Liver (tissue), 9 donors: ENCODE results near the gene GNG13. TPM values are rescaled to one million over a fixed set of nuclear protein-coding genes. Genes with fewer than 3 reads are reported as not detected.
"Not testable (repeated sequence)": the region's sequence is repeated elsewhere in the genome, so short reads cannot be mapped to it uniquely, and the experiment has no call there.

Experiments
- DNase-seq: peaks from one replicate; pipeline ENCODE4 v3.0.0-alpha.2; 2017; ENCODE audit warnings: low spot score
- H3K27ac ChIP-seq, 2 donors: one replicate each; pipeline ENCODE4 v1.7.0; 2013; ENCODE audit warnings: inconsistent platforms in 2 of 2, low read length in 2 of 2, control low read depth in 1 of 2, low read depth in 1 of 2, mild to moderate bottlenecking in 1 of 2
- H3K27me3 ChIP-seq, 4 donors: one replicate each; pipeline versions ENCODE4 v1.6.1 to v1.7.0; 2013; ENCODE audit warnings: low read length in 3 of 4, inconsistent platforms in 1 of 4, mild to moderate bottlenecking in 1 of 4, moderate library complexity in 1 of 4; ENCODE audit not compliant: control insufficient read depth in 4 of 4, insufficient read depth in 4 of 4
- H3K36me3 ChIP-seq, 4 donors: one replicate each; pipeline versions ENCODE4 v1.6.1 to v1.7.0; 2013; ENCODE audit warnings: low read length in 3 of 4, mild to moderate bottlenecking in 3 of 4, low read depth in 1 of 4, moderate library complexity in 1 of 4; ENCODE audit not compliant: control insufficient read depth in 4 of 4, insufficient read depth in 3 of 4
- H3K4me1 ChIP-seq, 4 donors: one replicate each; pipeline versions ENCODE4 v1.6.1 to v1.7.0; 2013; ENCODE audit warnings: low read length in 3 of 4, mild to moderate bottlenecking in 3 of 4, moderate library complexity in 1 of 4; ENCODE audit not compliant: control insufficient read depth in 4 of 4, insufficient read depth in 4 of 4
- H3K4me3 ChIP-seq, 3 donors: one replicate each; pipeline versions ENCODE4 v1.6.1 to v1.7.0; 2013; ENCODE audit warnings: low read length in 3 of 3, control low read depth in 1 of 3, low read depth in 1 of 3, mild to moderate bottlenecking in 1 of 3
- H3K9ac ChIP-seq, 2 donors: one replicate each; pipeline ENCODE4 v1.7.0; 2013; ENCODE audit warnings: low read length in 2 of 2, mild to moderate bottlenecking in 2 of 2, moderate library complexity in 2 of 2, control low read depth in 1 of 2, low read depth in 1 of 2
- H3K9me3 ChIP-seq, 4 donors: one replicate each; pipeline versions ENCODE4 v1.6.1 to v1.7.0; 2013; ENCODE audit warnings: low read length in 3 of 4; ENCODE audit not compliant: control insufficient read depth in 4 of 4
- ATF3 ChIP-seq: IDR thresholded peaks from 2 replicates; pipeline ENCODE4 v1.6.1; 2016; ENCODE audit warnings: antibody characterized with exemption
- CTCF ChIP-seq: fragments of 150-350 bp; IDR thresholded peaks from 2 replicates; pipeline ENCODE4 v1.5.1; 2017; ENCODE audit warnings: improper control_type of control experiment, low read depth, low read length; ENCODE audit not compliant: missing input control
- FOXA1 ChIP-seq: IDR thresholded peaks from 2 replicates; pipeline ENCODE4 v1.6.1; 2016; ENCODE audit warnings: antibody characterized with exemption
- FOXA2 ChIP-seq: IDR thresholded peaks from 2 replicates; pipeline ENCODE4 v1.6.1; 2016; ENCODE audit warnings: antibody characterized with exemption
- GABPA ChIP-seq, 2 donors: IDR thresholded peaks in 1 of 2; conservative IDR thresholded peaks in 1 of 2; 2 replicates each; pipeline ENCODE4 v1.6.1; 2016; ENCODE audit warnings: antibody characterized with exemption in 2 of 2, mild to moderate bottlenecking in 1 of 2, moderate library complexity in 1 of 2
- HNF4A ChIP-seq, 2 donors: conservative IDR thresholded peaks; 2 replicates each; pipeline ENCODE4 v1.6.1; 2016; ENCODE audit warnings: antibody characterized with exemption in 2 of 2, mild to moderate bottlenecking in 2 of 2
- HNF4G ChIP-seq: IDR thresholded peaks from 2 replicates; pipeline ENCODE4 v1.6.1; 2016; ENCODE audit warnings: antibody characterized with exemption
- JUND ChIP-seq, 2 donors: IDR thresholded peaks; 2 replicates each; pipeline ENCODE4 v1.6.1; 2016; ENCODE audit warnings: antibody characterized with exemption in 2 of 2
- MAX ChIP-seq: IDR thresholded peaks from 2 replicates; pipeline ENCODE4 v1.6.1; 2016; ENCODE audit warnings: antibody characterized with exemption
- NR2F2 ChIP-seq: IDR thresholded peaks from 2 replicates; pipeline ENCODE4 v1.6.1; 2016; ENCODE audit warnings: antibody characterized with exemption
- RAD21 ChIP-seq, 2 donors: IDR thresholded peaks; 2 replicates each; pipeline ENCODE4 v1.6.1; 2016; ENCODE audit warnings: antibody characterized with exemption in 2 of 2, mild to moderate bottlenecking in 2 of 2
- REST ChIP-seq: IDR thresholded peaks from 2 replicates; pipeline ENCODE4 v1.6.1; 2016; ENCODE audit warnings: antibody characterized with exemption, mild to moderate bottlenecking
- RXRA ChIP-seq, 2 donors: IDR thresholded peaks; 2 replicates each; pipeline ENCODE4 v1.6.1; 2017 to 2018; ENCODE audit warnings: antibody characterized with exemption in 2 of 2, mild to moderate bottlenecking in 1 of 2
- TAF1 ChIP-seq: conservative IDR thresholded peaks from 2 replicates; pipeline ENCODE4 v1.6.1; 2016; ENCODE audit warnings: antibody characterized with exemption, mild to moderate bottlenecking
- YY1 ChIP-seq: IDR thresholded peaks from 2 replicates; pipeline ENCODE4 v1.6.1; 2016; ENCODE audit warnings: antibody characterized with exemption, mild to moderate bottlenecking
- ZBTB33 ChIP-seq: IDR thresholded peaks from 2 replicates; pipeline ENCODE4 v1.6.1; 2016; ENCODE audit warnings: antibody characterized with exemption
- WGBS: extraction: QIAGEN DNeasy Blood & Tissue Kit; methylation state at CpG from one replicate; pipeline ENCODE4 v1.1.7; 2013; 5-methylcytosine and 5-hydroxymethylcytosine counted together
- polyA plus RNA-seq, 2 donors: library from polyadenylated mRNA; stranded (reverse) in 1 of 2; unstranded in 1 of 2; fragments of 200-250 nt in 1 of 2; fragments of >200 nt in 1 of 2; fragmentation: Nextera tagmentation in 1 of 2; extraction: Ambion mirVana in 1 of 2; gene quantifications; one replicate each; pipeline versions ENCODE4 v1.2.1 to v1.2.3, GENCODE V29; 2013 to 2015
- total RNA-seq, 2 donors: library from RNA; depleted of rRNA; stranded (reverse); fragments of >200 nt; gene quantifications; one replicate each; pipeline ENCODE4 v1.2.3, GENCODE V29; 2014
- donor health status: healthy.
- donor health status: healthy.
- donor health status: healthy.
- donor health status: healthy.
- donor health status: healthy.

Gene GNG13
- total and polyA plus RNA-seq, 4 donors = not detected

- TF ChIP-seq CTCF (no peak), RAD21 (IDR thresholded peaks at IDR 0.05) (no peak), HNF4G (no peak), RXRA (IDR thresholded peaks at IDR 0.05) (no peak), JUND (IDR thresholded peaks at IDR 0.05) (no peak)
These were observed 45.9 kb downstream of the GNG13 start (continued) for GRCh38 chr16:754656-755055.

GRCh38 chr16:754121-754607 is 46.4 kb downstream of the GNG13 start:
- H3K36me3 ChIP-seq, H3K27me3 ChIP-seq, H3K4me3 ChIP-seq, H3K4me1 ChIP-seq, H3K9me3 ChIP-seq, H3K9ac ChIP-seq, H3K27ac ChIP-seq, DNase-seq: not testable (repeated sequence)
- WGBS = 78% methylated on average over 11 of the region's 11 CpGs

- 23% methylated on average over 10 of the region's 10 CpGs for WGBS
- Histone ChIP-seq H3K27ac (no peak overlapping the region), H3K4me1 (no peaks in the 10 kb centered on the region), H3K4me3 (no peak overlapping the region), H3K27me3 (no peaks in the 10 kb centered on the region), H3K9ac (no peak overlapping the region), H3K36me3 (no peaks in the 10 kb centered on the region), H3K9me3 (peaks cover 0 to 5% (median 0%) of the 10 kb centered on the region in 4 donors)
- no peak for DNase-seq
- TF ChIP-seq RXRA (IDR thresholded peaks at IDR 0.05) (no peak), HNF4G (no peak), RAD21 (IDR thresholded peaks at IDR 0.05) (no peak), HNF4A (conservative IDR thresholded peaks at IDR 0.05) (no peak), REST (no peak), NR2F2 (no peak), ATF3 (no peak), TAF1 (no peak), FOXA2 (no peak), YY1 (no peak), ZBTB33 (no peak), FOXA1 (no peak), JUND (IDR thresholded peaks at IDR 0.05) (no peak), CTCF (no peak), GABPA (IDR thresholded peaks at IDR 0.05 in 1 of 2, conservative IDR thresholded peaks at IDR 0.05 in 1 of 2) (no peak), MAX (no peak)
These were observed 48.6 kb downstream of the GNG13 start for GRCh38 chr16:752007-752312.
